A673 (cell line): ENCODE results near the gene ICOSLG. TPM values are rescaled to one million over a fixed set of nuclear protein-coding genes. Genes with fewer than 3 reads are reported as not detected.
"Not testable (repeated sequence)": the region's sequence is repeated elsewhere in the genome, so short reads cannot be mapped to it uniquely, and the experiment has no call there.

ENCODE experiments used
- BruUV-seq: library from RNA; stranded (reverse); fragments of 400-500 nt; replicated peaks from 2 replicates; lab custom pipeline; 2021; lab: Mats Ljungman, UMichigan
- CTCF ChIA-PET: fragments of 300-600 bp; sonication (Branson Sonifier 250); formaldehyde crosslinking; loops from one replicate; lab custom pipeline; 2022; ENCODE audit warnings: antibody characterized with exemption; lab: Charles Lee
- POLR2A ChIA-PET: fragments of 300-600 bp; sonication (Branson Sonifier 250); formaldehyde crosslinking; loops from one replicate; lab custom pipeline; 2022; ENCODE audit warnings: antibody characterized with exemption; ENCODE audit not compliant: low non-redundant PET; lab: Charles Lee
- DNase-seq: peaks from one replicate; pipeline ENCODE4 v3.0.0-alpha.2; 2015; ENCODE audit warnings: low spot score
- H3K27ac ChIP-seq: fragments of 200-600 bp; sonication (generic); 2 replicates; pipeline ENCODE4 v1.5.1; 2016; ENCODE audit warnings: mixed run types, low read depth, mild to moderate bottlenecking, mixed read lengths, antibody characterized with exemption, low read length; ENCODE audit not compliant: poor library complexity, severe bottlenecking
- H3K27me3 ChIP-seq: fragments of 200-600 bp; sonication (generic); replicated peaks from 2 replicates; pipeline ENCODE4 v1.6.1; 2017; ENCODE audit warnings: mixed run types, low read depth, mild to moderate bottlenecking, mixed read lengths, antibody characterized with exemption, low read length; ENCODE audit not compliant: insufficient read depth, poor library complexity
- H3K36me3 ChIP-seq: fragments of 200-600 bp; sonication (generic); 2 replicates; pipeline ENCODE4 v1.6.1; 2016; ENCODE audit warnings: mixed run types, mild to moderate bottlenecking, mixed read lengths, antibody characterized with exemption, low read length; ENCODE audit not compliant: insufficient read depth, poor library complexity, severe bottlenecking
- H3K4me1 ChIP-seq: fragments of 200-600 bp; sonication (generic); 2 replicates; pipeline ENCODE4 v1.6.1; 2017; ENCODE audit warnings: mixed run types, mild to moderate bottlenecking, mixed read lengths, antibody characterized with exemption, low read length; ENCODE audit not compliant: insufficient read depth, poor library complexity, severe bottlenecking
- H3K4me3 ChIP-seq: fragments of 200-600 bp; sonication (generic); 2 replicates; pipeline ENCODE4 v1.5.1; 2016; ENCODE audit warnings: low read depth, mixed run types, mild to moderate bottlenecking, mixed read lengths, low read length; ENCODE audit not compliant: poor library complexity, severe bottlenecking
- H3K9me3 ChIP-seq: fragments of 200-600 bp; sonication (generic); 2 replicates; pipeline ENCODE4 v1.6.1; 2016; ENCODE audit warnings: mixed run types, low read depth, mild to moderate bottlenecking, mixed read lengths, antibody characterized with exemption, low read length; ENCODE audit not compliant: poor library complexity, severe bottlenecking
- intact Hi-C: fragments of 100-400 bp; cut with micrococcal nuclease; formaldehyde crosslinking; loops from one replicate; pipeline ENCODE4 v1.10.0; 2022; ENCODE audit not compliant: unreplicated experiment
- total RNA-seq: library from RNA; stranded (reverse); gene quantifications from 2 replicates; pipeline ENCODE4 v1.2.3, GENCODE V29; 2021

The ICOSLG gene
- total RNA-seq, 1 experiment from 2014 or later: 0.69 TPM

- H3K27ac ChIP-seq, DNase-seq, H3K4me3 ChIP-seq, H3K27me3 ChIP-seq, POLR2A ChIA-PET, H3K4me1 ChIP-seq, intact Hi-C loops, H3K36me3 ChIP-seq, BruUV-seq, CTCF ChIA-PET, H3K9me3 ChIP-seq: not testable (repeated sequence)
Observed at GRCh38 chr21:44194888-44195287, 45.9 kb downstream of the ICOSLG start.

DNA sequence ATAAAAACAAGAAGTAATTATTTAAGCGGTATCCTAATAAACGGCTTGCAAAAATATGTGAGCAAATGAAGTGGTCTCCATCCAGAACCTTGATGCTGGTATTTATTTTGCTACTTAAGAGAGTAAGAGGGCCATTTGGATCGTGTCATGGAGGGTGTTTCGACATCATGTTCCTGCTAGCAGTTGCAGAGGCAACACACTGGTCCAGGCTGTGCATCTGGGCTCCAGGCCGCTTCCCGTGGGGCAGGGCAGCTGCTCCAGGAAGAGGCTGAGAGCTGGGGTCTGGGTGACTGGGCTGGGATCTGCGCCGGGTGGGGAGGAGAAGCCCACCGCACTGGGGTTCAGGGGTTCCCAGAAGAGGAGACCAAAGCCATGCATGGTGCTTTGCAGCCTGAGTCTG lies 46.3 kb downstream of the ICOSLG start:
- H3K4me3 ChIP-seq, H3K27ac ChIP-seq, H3K4me1 ChIP-seq, CTCF ChIA-PET, H3K9me3 ChIP-seq, POLR2A ChIA-PET, DNase-seq, H3K36me3 ChIP-seq, intact Hi-C loops, H3K27me3 ChIP-seq, BruUV-seq: not testable (repeated sequence)

GRCh38 chr21:44193108-44193507 lies 47.6 kb downstream of the ICOSLG start:
- H3K27ac ChIP-seq, DNase-seq, BruUV-seq, intact Hi-C loops, H3K27me3 ChIP-seq, H3K9me3 ChIP-seq, H3K4me3 ChIP-seq, H3K36me3 ChIP-seq, POLR2A ChIA-PET, CTCF ChIA-PET, H3K4me1 ChIP-seq: not testable (repeated sequence)

DNA sequence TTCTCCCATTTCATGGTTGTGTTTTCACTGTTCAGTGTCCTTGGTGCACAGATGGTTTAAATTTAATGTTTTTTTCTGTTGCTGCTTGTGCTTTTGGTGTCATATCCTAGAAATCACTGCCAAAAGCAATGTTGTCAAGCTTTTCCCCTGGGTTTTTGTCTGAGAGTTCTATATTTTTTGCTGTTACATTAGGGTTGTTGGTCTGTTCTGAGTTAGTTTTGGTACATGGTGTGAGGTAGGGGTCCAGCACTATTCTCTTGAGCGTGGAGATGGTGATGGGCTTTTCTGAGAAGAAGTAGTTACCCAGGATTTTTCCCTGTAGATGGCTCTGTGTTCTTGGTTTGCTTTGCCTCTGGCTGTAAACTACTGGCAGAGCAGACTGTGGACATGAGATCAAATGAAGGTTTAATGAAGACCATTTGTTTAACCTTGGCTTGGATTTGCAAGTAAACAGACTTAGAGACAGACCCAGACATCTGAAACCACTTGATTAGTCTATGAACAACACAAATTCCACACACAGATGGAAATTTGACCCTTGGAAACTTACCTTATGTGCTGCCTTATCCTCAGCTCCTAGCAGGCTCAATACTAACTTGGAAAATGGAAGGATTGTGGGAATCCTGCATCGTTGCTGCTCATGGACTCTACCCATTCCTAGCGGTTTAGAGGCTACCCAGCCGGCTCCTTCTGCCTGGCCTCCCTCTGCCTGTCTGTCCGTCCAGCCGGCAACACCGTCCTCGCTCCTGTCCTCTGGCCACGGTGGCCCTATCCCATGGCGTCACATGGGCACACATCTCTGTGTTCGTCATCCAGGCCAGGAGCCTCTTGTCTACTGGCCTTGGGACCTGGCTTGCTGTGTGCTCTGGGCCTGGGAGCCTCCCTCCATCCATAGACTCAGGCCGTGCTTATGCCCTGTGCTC lies 50.1 kb downstream of the ICOSLG start:
- not testable (repeated sequence) for H3K4me3 ChIP-seq, DNase-seq, BruUV-seq

DNA sequence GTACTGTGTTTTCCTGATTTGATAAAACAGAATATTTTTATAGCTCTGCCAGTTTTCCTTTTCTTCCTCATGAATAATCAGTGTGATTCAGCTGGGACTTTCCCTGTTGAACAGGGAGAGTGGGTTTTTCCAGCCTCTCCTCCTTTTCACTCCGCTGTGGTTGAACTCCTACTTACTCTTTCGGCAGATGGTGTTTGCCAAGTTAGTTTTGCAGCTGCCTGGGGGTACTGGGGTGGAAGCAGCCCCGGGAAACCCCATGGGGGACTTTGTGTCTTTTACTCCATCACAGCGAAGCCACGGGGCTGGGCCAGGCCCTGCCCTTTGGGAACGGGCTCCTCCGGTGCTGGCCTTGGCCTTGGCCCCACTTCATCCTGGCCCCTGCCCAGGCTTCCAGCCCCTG lies 55.9 kb downstream of the ICOSLG start:
- BruUV-seq, H3K27me3 ChIP-seq, H3K27ac ChIP-seq, intact Hi-C loops, DNase-seq, H3K36me3 ChIP-seq, POLR2A ChIA-PET, H3K4me3 ChIP-seq, H3K9me3 ChIP-seq, H3K4me1 ChIP-seq, CTCF ChIA-PET: not testable (repeated sequence)

More for the DNA sequence above, 50.1 kb downstream of the ICOSLG start:
- H3K27me3 ChIP-seq, H3K9me3 ChIP-seq, H3K27ac ChIP-seq, H3K36me3 ChIP-seq, H3K4me1 ChIP-seq, CTCF ChIA-PET, POLR2A ChIA-PET, intact Hi-C loops: not testable (repeated sequence)

DNA sequence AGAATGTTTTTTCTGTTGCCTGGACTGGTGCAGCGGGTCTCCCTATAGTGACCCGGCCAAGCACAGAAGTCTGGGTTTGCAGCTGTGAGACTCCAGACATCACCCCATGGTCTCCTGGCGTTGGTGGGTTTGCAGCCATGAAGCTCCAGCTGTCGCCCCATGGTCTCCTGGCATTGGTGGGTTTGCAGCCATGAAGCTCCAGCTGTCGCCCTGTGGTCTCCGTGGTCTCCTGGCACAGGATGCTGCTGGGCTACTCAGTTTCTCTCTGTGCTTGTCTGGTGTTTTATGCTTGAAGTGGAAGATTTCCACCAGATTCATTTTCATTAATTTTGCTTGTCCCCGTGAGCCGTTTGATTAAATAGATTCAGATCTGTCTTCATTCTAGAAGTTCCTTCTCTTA lies 58.5 kb downstream of the ICOSLG start:
- H3K9me3 ChIP-seq, intact Hi-C loops, H3K36me3 ChIP-seq, POLR2A ChIA-PET, H3K27me3 ChIP-seq, DNase-seq, CTCF ChIA-PET, BruUV-seq, H3K4me3 ChIP-seq, H3K27ac ChIP-seq, H3K4me1 ChIP-seq: not testable (repeated sequence)

- DNase-seq, intact Hi-C loops, H3K27me3 ChIP-seq, H3K36me3 ChIP-seq, POLR2A ChIA-PET, H3K27ac ChIP-seq, BruUV-seq, CTCF ChIA-PET, H3K9me3 ChIP-seq, H3K4me3 ChIP-seq, H3K4me1 ChIP-seq: not testable (repeated sequence)
Observed at GRCh38 chr21:44181506-44181905, 59.2 kb downstream of the ICOSLG start.
